GM19025 (cell line): ENCODE results near the gene SENP1.

Source experiments
- ATAC-seq: cut with Tn5 transposase; IDR thresholded peaks from one replicate; pipeline ENCODE4 v1.9.1; 2021; ENCODE audit warnings: mild to moderate bottlenecking, low read depth, moderate library complexity; ENCODE audit not compliant: unreplicated experiment

SENP1 gene

DNA sequence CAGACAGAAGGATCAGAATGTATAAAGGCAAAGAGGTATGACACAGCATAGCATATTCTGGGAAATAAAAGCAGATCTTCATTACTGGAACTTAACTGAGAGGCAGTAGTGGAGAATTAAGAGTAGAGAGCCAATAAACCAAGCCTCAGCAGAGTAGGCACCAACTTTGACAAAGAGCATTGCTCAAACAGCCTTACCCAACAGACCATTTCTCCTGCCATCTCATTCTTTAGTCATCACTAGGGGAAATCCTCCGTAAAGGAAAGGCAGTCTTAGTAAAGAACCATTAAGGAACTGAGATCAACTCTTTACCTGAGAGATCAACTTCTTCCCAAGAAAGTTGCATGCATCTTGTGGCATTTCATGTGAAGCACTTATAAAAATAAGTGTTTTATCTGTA lies 36.6 kb downstream of the SENP1 start:
- ATAC-seq = no peak

GRCh38 chr12:48068457-48068856 lies 37.4 kb downstream of the SENP1 start:
- no peak for ATAC-seq

DNA sequence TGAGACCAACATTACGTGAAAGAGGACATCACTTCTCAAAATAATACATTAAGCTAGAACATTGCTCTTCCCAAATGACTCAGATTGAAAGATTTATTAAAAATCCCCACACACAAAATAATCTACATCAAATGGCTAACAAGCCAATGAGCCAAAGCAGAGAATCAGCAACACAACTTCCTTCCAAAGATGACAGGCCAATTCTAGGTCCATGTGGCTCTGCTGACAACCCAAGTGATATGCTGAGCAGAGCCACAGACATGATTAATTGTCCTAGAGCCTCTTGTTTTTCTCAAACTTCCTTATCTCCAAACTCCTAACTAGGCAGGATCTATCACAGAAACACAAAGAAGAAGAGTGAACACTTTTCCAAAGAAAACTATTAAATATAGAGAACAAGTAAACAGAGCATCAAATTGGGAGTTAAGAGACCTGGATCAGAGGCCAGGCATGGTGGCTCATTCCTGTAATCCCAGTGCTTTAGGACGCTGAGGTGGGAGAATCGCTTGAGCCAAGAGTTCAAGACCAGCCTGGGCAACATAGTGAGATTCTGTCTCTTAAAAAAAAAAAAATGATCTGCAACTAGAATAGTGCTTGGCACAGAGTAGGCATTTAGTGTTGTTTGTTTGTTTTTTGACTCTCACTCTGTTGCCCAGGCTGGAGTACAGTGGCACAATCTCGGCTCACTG lies 38.5 kb downstream of the SENP1 start:
- ATAC-seq = no peak

DNA sequence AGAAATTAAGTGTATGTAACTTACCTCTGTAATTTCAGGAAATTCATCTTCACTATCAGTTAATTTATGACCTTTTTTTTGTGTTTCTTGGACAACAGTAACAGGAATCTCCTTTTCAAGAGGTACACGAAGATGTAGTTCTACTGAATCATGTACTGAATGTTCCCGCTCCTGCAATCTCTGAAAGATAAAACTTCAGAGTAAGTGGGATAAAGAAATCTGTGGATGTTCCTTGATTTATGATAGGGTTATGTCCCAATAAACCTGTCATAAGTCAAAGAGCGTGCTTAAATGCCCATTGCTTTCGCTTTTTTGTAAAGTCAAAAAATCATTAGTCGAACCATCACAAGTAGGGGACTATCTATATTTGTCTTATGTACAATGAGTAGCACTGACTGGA lies 40.8 kb downstream of the SENP1 start:
- no peak for ATAC-seq

- no peak for ATAC-seq
Observed at GRCh38 chr12:48063530-48063929, 42.3 kb downstream of the SENP1 start.

- ATAC-seq = no peak
Observed at GRCh38 chr12:48061938-48062719, 43.8 kb downstream of the SENP1 start.

- no peak for ATAC-seq
Observed at GRCh38 chr12:48060474-48060873, 45.4 kb downstream of the SENP1 start.

DNA sequence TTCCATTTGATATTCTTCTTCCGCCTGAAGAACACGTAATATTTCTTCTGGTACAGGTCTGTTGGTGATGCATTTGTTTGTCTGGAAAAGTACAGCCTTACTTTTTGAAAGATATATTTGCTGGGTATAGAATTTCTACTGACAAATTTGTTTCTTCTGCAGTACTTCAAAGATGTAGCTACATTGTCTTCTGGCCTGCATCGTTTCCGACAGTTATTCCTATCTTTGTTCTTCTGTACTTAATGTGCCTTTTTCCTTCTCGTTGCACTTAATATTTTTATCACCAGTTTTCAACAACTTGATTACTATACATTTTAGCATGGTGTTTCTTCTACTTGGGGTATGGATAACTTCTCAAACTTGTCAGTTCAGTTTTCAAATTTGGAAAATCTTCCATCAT lies 47.1 kb downstream of the SENP1 start:
- no peak for ATAC-seq

GRCh38 chr12:48054955-48055821 lies 50.7 kb downstream of the SENP1 start:
- no peak for ATAC-seq

DNA sequence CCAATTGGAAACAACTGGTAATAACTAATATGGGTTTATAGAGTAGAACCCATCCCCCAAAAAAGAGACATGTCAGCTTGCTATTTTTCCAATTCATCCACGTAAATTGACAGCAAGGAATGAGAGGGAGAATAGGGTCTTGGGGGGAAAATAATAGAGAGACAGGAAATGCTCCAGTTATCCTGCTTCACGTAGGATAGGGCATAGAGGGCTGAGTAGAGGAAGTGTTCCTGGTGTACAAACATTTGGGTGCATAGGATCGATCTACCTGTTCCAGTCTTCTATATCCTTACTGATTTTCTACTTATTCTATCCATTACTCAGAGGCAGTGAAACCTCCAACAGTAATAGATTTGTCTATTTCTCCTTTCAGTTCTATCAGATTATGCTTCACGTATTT lies 52.0 kb downstream of the SENP1 start:
- no peak for ATAC-seq

DNA sequence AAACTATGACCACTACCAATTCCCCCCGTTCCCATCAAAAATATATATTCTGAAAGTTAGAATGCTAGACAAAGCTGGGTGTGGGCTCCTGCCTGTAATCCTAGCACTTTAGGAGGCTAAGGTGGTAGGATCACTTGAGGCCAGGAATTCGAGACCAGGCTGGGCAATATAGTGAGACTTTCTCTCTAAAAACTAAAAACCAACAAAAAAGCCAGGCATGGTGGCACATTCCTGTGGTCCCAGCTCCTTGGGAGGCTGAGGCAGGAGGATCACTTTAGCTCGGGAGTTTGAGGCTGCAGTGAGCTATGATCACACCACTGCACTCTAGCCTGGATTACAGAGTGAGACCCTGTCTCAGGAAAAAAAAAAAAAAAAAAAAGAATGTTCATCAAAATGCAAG lies 52.8 kb downstream of the SENP1 start:
- no peak for ATAC-seq

DNA sequence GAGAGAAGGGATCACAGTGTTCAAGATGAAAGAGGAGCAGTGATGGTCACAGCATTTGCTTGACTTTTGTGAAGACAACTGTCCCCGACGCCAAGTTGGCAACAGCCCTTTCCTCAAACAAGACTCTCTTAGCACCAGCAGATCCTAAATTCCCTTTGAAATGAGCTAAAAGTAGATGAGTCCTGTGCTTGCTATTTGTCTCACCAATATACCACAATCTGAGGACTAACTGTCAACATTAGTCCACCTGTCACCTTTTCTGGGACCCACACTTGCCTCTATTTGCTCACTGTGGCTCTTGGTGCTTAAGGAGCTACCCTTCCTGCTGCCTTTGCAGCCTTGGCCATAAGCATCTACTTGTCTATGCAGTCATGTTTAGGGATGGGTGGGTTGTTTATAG lies 54.2 kb downstream of the SENP1 start:
- ATAC-seq = no peak

- no peak for ATAC-seq
Observed at GRCh38 chr12:48050174-48050573, 55.7 kb downstream of the SENP1 start.

GRCh38 chr12:48045965-48046518 lies 59.8 kb downstream of the SENP1 start:
- no peak for ATAC-seq

DNA sequence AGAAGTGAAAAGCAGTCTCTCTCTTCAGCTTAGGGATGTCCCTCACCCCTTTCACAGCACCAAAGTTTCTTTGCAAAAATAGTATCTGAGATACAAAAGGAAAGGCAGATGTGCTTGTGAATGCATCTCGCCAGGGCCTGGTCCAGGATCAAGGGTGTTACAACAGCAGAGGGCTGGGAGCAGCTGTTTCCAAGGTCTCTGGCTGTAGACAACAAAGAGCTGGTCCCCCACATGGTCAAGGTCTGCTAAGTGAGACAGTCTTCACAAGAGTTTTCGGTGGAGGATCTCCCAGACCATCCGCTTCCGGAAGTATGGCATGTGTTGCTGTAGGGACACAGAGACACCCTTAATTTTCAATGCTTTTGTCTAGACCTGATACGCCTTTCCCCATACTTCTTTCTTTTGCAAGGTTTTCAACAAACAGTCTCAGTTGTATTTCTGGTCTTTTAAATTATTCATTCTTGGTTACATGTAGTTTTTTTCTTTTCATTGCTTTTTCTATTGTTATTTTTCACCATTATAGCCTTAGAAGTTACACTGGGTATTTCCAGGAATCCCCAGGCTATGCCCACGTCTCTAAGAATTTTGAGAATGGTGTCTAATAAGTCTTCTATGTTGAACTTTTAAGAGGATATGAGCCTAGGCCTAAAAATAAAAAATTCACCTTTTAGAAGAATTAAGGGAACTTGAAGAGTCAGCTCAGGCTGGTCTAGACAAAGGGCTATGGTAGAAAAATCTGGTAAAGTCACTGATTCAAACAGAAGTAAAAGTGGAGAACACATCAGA lies 60.6 kb downstream of the SENP1 start:
- no peak for ATAC-seq

GRCh38 chr12:48044396-48044795 lies 61.5 kb downstream of the SENP1 start:
- ATAC-seq = no peak

GRCh38 chr12:48043771-48044170 lies 62.1 kb downstream of the SENP1 start:
- ATAC-seq = no peak

DNA sequence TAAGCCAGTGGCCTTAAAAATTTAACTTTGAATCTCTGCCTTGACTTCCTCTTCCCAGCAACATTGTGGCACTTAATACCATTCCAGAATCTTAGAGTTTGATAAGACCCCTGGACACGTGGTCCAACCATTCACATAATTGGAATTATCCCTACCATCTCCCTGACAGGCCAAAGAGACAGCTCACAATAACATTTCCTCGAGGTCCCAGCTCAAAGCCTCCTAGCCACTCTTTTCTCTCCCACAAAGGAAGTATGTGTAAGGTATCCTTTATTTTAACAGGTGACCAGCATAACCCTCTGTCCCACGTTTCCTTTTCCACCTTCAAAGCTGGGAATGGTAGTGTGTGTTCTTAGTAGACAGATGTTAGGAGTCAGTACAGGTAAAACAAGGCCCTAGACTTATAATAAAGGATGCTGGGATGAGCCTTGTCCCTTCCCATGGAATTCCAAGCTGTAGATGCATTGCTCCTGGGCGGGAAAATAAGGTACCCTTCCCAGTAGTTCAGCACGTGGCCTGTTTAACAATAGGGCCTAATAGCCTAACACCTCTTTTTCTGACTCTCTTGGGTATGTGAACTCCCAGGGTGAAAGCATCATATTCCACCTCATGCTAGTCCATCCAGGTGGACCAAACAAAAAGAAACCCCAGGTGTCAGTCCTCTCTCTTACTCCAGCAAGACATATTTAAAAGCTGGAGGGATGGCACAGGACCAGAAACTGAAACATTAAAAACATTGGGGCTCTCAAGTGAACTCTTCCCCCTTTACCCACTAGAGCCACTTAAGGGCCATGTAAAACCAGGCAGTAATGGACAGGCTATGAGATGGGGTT lies 64.1 kb downstream of the SENP1 start:
- ATAC-seq = no peak

- ATAC-seq = no peak
Observed at GRCh38 chr12:48040354-48040753, 65.5 kb downstream of the SENP1 start.
